KMS-11 (cell line): ENCODE results near the gene RASAL2.
"Not testable (repeated sequence)": the region's sequence is repeated elsewhere in the genome, so short reads cannot be mapped to it uniquely, and the experiment has no call there.

Source experiments
- H2AFZ ChIP-seq: fragments of 200-600 bp; sonication (generic); 2 replicates; pipeline ENCODE4 v1.6.1; 2016; ENCODE audit warnings: antibody characterized with exemption, mixed run types, low read depth
- H3K27ac ChIP-seq: fragments of 200-600 bp; sonication (generic); 2 replicates; pipeline ENCODE4 v1.6.1; 2016; ENCODE audit warnings: mild to moderate bottlenecking, mixed run types
- H3K27me3 ChIP-seq: fragments of 200-600 bp; sonication (generic); 2 replicates; pipeline ENCODE4 v1.6.1; 2017; ENCODE audit warnings: mild to moderate bottlenecking, low read depth, mixed run types, moderate library complexity; ENCODE audit not compliant: insufficient read depth
- H3K36me3 ChIP-seq: fragments of 200-600 bp; sonication (generic); 2 replicates; pipeline ENCODE4 v1.6.1; 2017; ENCODE audit warnings: mild to moderate bottlenecking, mixed run types; ENCODE audit not compliant: insufficient read depth
- H3K4me1 ChIP-seq: fragments of 200-600 bp; sonication (generic); 2 replicates; pipeline ENCODE4 v1.6.1; 2016; ENCODE audit warnings: mild to moderate bottlenecking, low read depth, mixed run types; ENCODE audit not compliant: poor library complexity, severe bottlenecking
- H3K4me2 ChIP-seq: fragments of 200-600 bp; sonication (generic); 2 replicates; pipeline ENCODE4 v1.7.0; 2016; ENCODE audit warnings: mild to moderate bottlenecking, mixed run types
- H3K4me3 ChIP-seq: fragments of 200-600 bp; sonication (generic); IDR thresholded peaks from 2 replicates; pipeline ENCODE4 v1.6.1; 2017; ENCODE audit warnings: low read depth, low read length, mixed read lengths; ENCODE audit not compliant: insufficient read depth
- H3K79me2 ChIP-seq: fragments of 200-600 bp; sonication (generic); 2 replicates; pipeline ENCODE4 v1.6.1; 2016; ENCODE audit warnings: low read depth, mixed run types; ENCODE audit not compliant: insufficient read depth
- H3K9ac ChIP-seq: fragments of 200-600 bp; sonication (generic); 2 replicates; pipeline ENCODE4 v1.6.1; 2016; ENCODE audit warnings: mild to moderate bottlenecking, mixed run types
- H4K20me1 ChIP-seq: fragments of 200-600 bp; sonication (generic); 2 replicates; pipeline ENCODE4 v1.6.1; 2016; ENCODE audit warnings: mild to moderate bottlenecking, mixed run types; ENCODE audit not compliant: insufficient read depth
- TF ChIP-seq, protein P1 (sequence below): fragments of 200-600 bp; sonication (generic); conservative IDR thresholded peaks from 2 replicates; pipeline ENCODE4 v1.6.1; 2017; ENCODE audit warnings: low read depth, mild to moderate bottlenecking, antibody characterized with exemption, low read length, moderate library complexity, mixed read lengths

Gene RASAL2

DNA sequence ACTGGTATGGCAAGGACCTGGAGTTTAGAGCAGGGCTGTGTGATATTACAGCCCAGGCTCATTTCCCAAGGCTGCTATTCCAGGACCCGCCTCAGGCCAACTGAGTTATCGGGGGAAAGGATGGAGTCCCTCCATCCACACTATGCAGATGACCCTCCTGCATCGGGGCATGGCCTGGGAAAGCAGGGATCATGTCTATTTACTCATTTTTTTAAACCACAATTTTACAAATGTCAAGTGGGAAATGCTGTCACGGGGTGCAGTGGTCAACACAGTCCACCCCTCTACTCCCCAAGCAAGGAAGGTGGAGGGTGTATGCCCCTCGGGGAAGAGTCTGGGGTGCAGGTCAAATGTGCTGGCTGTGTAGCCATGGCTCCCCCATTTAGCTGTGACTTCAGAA lies 409.0 kb downstream of the RASAL2 start:
- Histone ChIP-seq H3K36me3 (no peaks in the 10 kb centered on the region), H3K9ac (no peak overlapping the region), H2AFZ (no peak overlapping the region), H3K4me1 (no peaks in the 10 kb centered on the region), H3K79me2 (no peaks in the 10 kb centered on the region), H3K27ac (no peak overlapping the region), H4K20me1 (no peaks in the 10 kb centered on the region), H3K27me3 (no peaks in the 10 kb centered on the region), H3K4me3 (no peak overlapping the region), H3K4me2 (no peak overlapping the region)
- TF ChIP-seq, protein P1, sequence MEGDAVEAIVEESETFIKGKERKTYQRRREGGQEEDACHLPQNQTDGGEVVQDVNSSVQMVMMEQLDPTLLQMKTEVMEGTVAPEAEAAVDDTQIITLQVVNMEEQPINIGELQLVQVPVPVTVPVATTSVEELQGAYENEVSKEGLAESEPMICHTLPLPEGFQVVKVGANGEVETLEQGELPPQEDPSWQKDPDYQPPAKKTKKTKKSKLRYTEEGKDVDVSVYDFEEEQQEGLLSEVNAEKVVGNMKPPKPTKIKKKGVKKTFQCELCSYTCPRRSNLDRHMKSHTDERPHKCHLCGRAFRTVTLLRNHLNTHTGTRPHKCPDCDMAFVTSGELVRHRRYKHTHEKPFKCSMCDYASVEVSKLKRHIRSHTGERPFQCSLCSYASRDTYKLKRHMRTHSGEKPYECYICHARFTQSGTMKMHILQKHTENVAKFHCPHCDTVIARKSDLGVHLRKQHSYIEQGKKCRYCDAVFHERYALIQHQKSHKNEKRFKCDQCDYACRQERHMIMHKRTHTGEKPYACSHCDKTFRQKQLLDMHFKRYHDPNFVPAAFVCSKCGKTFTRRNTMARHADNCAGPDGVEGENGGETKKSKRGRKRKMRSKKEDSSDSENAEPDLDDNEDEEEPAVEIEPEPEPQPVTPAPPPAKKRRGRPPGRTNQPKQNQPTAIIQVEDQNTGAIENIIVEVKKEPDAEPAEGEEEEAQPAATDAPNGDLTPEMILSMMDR: no peak

DNA sequence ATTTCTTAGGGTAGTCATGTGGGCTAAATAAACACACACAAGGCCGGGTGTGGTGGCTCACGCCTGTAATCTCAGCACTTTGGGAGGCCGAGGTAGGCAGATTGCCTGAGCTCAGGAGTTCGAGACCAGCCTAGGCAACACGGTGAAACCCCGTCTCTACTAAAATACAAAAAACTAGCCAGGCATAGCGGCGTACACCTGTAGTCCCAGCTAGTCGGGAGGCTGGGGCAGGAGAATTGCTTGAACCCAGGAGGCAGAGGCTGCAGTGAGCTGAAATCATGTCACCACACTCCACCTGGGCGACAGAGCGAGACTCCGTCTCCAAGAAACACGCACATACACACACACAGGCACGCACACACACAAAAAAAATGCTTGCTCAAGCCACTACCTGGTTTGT lies 409.4 kb downstream of the RASAL2 start:
- not testable (repeated sequence) for H3K4me2 ChIP-seq, H3K36me3 ChIP-seq, H3K27me3 ChIP-seq, H3K4me1 ChIP-seq, H3K27ac ChIP-seq, H2AFZ ChIP-seq, H4K20me1 ChIP-seq, H3K9ac ChIP-seq, H3K79me2 ChIP-seq, H3K4me3 ChIP-seq

DNA sequence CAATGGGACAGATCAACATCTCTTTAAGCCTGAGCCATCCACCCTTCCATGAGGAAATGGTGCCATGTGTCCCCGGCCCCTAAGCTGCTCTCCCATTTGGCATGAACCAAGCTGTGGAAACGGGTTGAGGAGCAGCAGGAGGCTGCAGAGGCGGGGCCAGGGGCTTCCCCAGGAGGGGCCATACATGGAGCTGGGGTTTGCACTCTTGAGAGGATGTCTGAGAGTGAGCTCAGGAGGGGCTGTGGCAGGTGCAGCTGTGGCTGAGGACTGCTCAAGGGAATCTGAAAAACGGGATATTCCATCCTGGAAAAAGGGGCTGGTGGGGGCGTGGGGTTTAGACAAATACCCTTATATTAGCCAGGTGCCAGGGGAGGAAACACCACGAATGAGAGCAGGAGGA lies 409.9 kb downstream of the RASAL2 start:
- no peak overlapping the region for H3K9ac ChIP-seq

DNA sequence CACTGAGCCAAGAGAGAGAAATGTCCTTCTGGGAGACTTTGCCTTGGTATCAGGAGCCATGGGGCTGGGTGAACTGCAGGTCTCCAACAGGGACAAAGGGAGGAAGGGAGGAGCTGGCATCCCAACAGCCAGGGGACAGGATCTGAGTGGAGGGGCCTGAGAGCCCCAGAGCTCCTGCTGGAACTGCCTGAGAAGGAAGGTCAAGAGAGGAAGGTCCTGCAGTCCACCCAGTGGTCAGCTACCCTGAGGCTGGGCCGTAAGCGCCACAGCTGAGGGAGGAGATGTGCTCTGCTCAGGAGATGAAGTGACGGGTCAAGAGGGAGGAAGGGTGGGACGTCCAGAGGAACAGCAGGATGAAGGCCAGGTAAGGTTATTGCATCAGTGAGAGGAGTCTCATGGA lies 410.4 kb downstream of the RASAL2 start:
- H3K4me3 ChIP-seq: no peak overlapping the region
- no peak overlapping the region for H3K4me2 ChIP-seq
- no peaks in the 10 kb centered on the region for H3K27me3 ChIP-seq
- H3K27ac ChIP-seq: no peak overlapping the region
- TF ChIP-seq, protein P1: no peak
- H3K4me1 ChIP-seq: no peaks in the 10 kb centered on the region
- H3K9ac ChIP-seq: no peak overlapping the region
- H3K36me3 ChIP-seq: no peaks in the 10 kb centered on the region
- H2AFZ ChIP-seq: no peak overlapping the region
- no peaks in the 10 kb centered on the region for H4K20me1 ChIP-seq
- H3K79me2 ChIP-seq: no peaks in the 10 kb centered on the region

More for the DNA sequence above, 409.9 kb downstream of the RASAL2 start:
- H3K4me2 ChIP-seq: no peak overlapping the region
- H3K27ac ChIP-seq: no peak overlapping the region
- H4K20me1 ChIP-seq: no peaks in the 10 kb centered on the region
- no peaks in the 10 kb centered on the region for H3K27me3 ChIP-seq
- no peak overlapping the region for H3K4me3 ChIP-seq
- no peaks in the 10 kb centered on the region for H3K4me1 ChIP-seq
- H3K79me2 ChIP-seq: no peaks in the 10 kb centered on the region
- no peak overlapping the region for H2AFZ ChIP-seq
- TF ChIP-seq, protein P1: no peak
- H3K36me3 ChIP-seq: no peaks in the 10 kb centered on the region

DNA sequence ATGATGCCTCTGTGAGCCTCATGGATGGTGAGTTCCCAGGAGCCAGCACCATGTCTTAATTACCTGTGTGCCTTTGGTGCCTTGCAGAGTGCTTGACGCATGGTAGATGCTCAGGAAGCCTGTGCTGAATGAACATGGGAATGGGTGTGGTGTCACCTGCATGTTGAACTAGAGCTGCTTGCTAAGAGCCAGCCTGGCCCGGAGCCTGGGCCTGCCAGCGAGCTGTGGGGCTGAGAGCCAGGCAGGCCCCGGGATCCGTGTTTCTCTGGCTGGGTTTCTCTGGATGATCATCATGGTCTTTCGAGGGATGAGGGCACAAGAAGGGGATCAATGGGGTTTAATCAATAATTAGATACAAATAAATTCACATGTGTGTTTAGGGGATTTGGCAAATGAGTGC lies 412.3 kb downstream of the RASAL2 start:
- Histone ChIP-seq H4K20me1 (no peaks in the 10 kb centered on the region), H3K4me3 (no peak overlapping the region), H3K27ac (no peak overlapping the region), H3K27me3 (no peaks in the 10 kb centered on the region), H3K79me2 (no peaks in the 10 kb centered on the region), H3K4me1 (no peaks in the 10 kb centered on the region), H3K9ac (no peak overlapping the region), H3K36me3 (no peaks in the 10 kb centered on the region), H3K4me2 (no peak overlapping the region), H2AFZ (no peak overlapping the region)
- TF ChIP-seq, protein P1: no peak
